HCT116 (cell line): Measurements from ENCODE around the gene MAP4K2. TPM values are rescaled to one million over a fixed set of nuclear protein-coding genes. Genes with fewer than 3 reads are reported as not detected.

Source experiments
- ATAC-seq: fragments of 200-7000 bp; cut with Tn5 transposase; 2 replicates; pipeline ENCODE4 v1.9.1; 2020; ENCODE audit warnings: mild to moderate bottlenecking, moderate library complexity
- BruUV-seq: library from RNA; stranded (reverse); fragments of 400-500 nt; replicated peaks from 2 replicates; lab custom pipeline; 2021; lab: Mats Ljungman, UMichigan
- CTCF ChIA-PET: fragments of 300-600 bp; sonication (Branson Sonifier 250); formaldehyde crosslinking; loops from one replicate; lab custom pipeline; 2021; ENCODE audit warnings: antibody characterized with exemption; lab: Charles Lee
- POLR2A ChIA-PET: fragments of 300-600, 350-600 bp; sonication (Branson Sonifier 250); formaldehyde crosslinking; loops from one replicate; lab custom pipeline; 2021; ENCODE audit warnings: antibody characterized with exemption; lab: Charles Lee
- RAD21 ChIA-PET, 2 experiments: fragments of 300-600 bp; sonication (Branson Sonifier 250); formaldehyde crosslinking; loops; one replicate each; lab custom pipeline; 2023; ENCODE audit warnings: low total read pairs in 2 of 2; ENCODE audit not compliant: uncharacterized antibody in 2 of 2, unreplicated experiment in 2 of 2, low non-redundant PET in 1 of 2; lab: Charles Lee
- DNase-seq: peaks from one replicate; pipeline ENCODE4 v3.0.0-alpha.2; 2010; ENCODE audit warnings: low read depth, low spot score
- H2AFZ ChIP-seq: fragments of 200-600 bp; shearing (Covaris generic), sonication (generic); 2 replicates; pipeline ENCODE4 v1.6.1; 2017; ENCODE audit warnings: low read depth, mixed run types, mixed read lengths, antibody characterized with exemption, low read length; ENCODE audit not compliant: poor library complexity, severe bottlenecking
- H3K27ac ChIP-seq: 2 replicates; pipeline ENCODE4 v1.5.1; 2012; ENCODE audit warnings: low read depth, low read length
- H3K27me3 ChIP-seq: fragments of 200-600 bp; sonication (generic); 2 replicates; pipeline ENCODE4 v1.6.1; 2016; ENCODE audit warnings: mixed run types, low read length, mixed read lengths; ENCODE audit not compliant: insufficient read depth
- H3K36me3 ChIP-seq, 2 experiments: fragments of 200-500 bp in 1 of 2; fragments of 200-600 bp in 1 of 2; sonication (Bioruptor generic) in 1 of 2; sonication (generic) in 1 of 2; 2 replicates each; pipeline versions ENCODE4 v1.5.1 to v1.6.1; 2014 to 2016; ENCODE audit warnings: low read length in 2 of 2, inconsistent platforms in 1 of 2, mixed read lengths in 1 of 2, mixed run types in 1 of 2; ENCODE audit not compliant: insufficient read depth in 2 of 2, control insufficient read depth in 1 of 2
- H3K4me1 ChIP-seq, 2 experiments: fragments of 200-600 bp in 1 of 2; sonication (generic) in 1 of 2; 2 replicates each; pipeline versions ENCODE4 v1.5.1 to v1.6.1; 2012 to 2017; ENCODE audit warnings: low read length in 2 of 2, inconsistent platforms in 1 of 2, mild to moderate bottlenecking in 1 of 2, mixed read lengths in 1 of 2, mixed run types in 1 of 2, moderate library complexity in 1 of 2; ENCODE audit not compliant: insufficient read depth in 2 of 2, control insufficient read depth in 1 of 2
- H3K4me2 ChIP-seq: fragments of 200-600 bp; sonication (generic); 2 replicates; pipeline ENCODE4 v1.6.1; 2017; ENCODE audit warnings: mixed run types, low read length, mixed read lengths
- H3K4me3 ChIP-seq, 2 experiments: fragments of 200-600 bp in 1 of 2; sonication (generic) in 1 of 2; replicated peaks in 1 of 2; 2 replicates each; pipeline ENCODE4 v1.5.1; 2011 to 2016; ENCODE audit warnings: low read length in 2 of 2, control low read depth in 1 of 2, low read depth in 1 of 2, mild to moderate bottlenecking in 1 of 2, mixed read lengths in 1 of 2, mixed run types in 1 of 2
- H3K79me2 ChIP-seq: fragments of 200-600 bp; sonication (generic); 2 replicates; pipeline ENCODE4 v1.6.1; 2017; ENCODE audit warnings: mild to moderate bottlenecking, mixed run types, low read length, moderate library complexity, mixed read lengths; ENCODE audit not compliant: insufficient read depth
- H3K9ac ChIP-seq: fragments of 200-600 bp; sonication (generic); 2 replicates; pipeline ENCODE4 v1.6.1; 2016; ENCODE audit warnings: low read length, mixed read lengths
- H3K9me2 ChIP-seq: fragments of 200-600 bp; sonication (generic), shearing (Covaris generic); 2 replicates; pipeline ENCODE4 v1.6.1; 2017; ENCODE audit warnings: mixed run types, mild to moderate bottlenecking, moderate library complexity; ENCODE audit not compliant: insufficient read depth
- H3K9me3 ChIP-seq, 2 experiments: fragments of 200-500 bp in 1 of 2; fragments of 200-600 bp in 1 of 2; sonication (Bioruptor generic) in 1 of 2; sonication (generic) in 1 of 2; 2 replicates each; pipeline ENCODE4 v1.6.1; 2014 to 2017; ENCODE audit warnings: low read length in 2 of 2, mixed read lengths in 2 of 2, inconsistent platforms in 1 of 2, low read depth in 1 of 2, mild to moderate bottlenecking in 1 of 2, mixed run types in 1 of 2, moderate library complexity in 1 of 2; ENCODE audit not compliant: control insufficient read depth in 1 of 2, insufficient read depth in 1 of 2
- H4K20me1 ChIP-seq: fragments of 200-600 bp; sonication (generic), shearing (Covaris generic); 2 replicates; pipeline ENCODE4 v1.6.1; 2017; ENCODE audit warnings: mixed run types, mild to moderate bottlenecking, moderate library complexity; ENCODE audit not compliant: insufficient read depth
- CBX3 ChIP-seq: IDR thresholded peaks from 2 replicates; pipeline ENCODE4 v1.6.1; 2012; ENCODE audit warnings: low read depth
- CEBPB ChIP-seq: IDR thresholded peaks from 2 replicates; pipeline ENCODE4 v1.6.1; 2012; ENCODE audit warnings: low read depth
- EGR1 ChIP-seq: IDR thresholded peaks from 2 replicates; pipeline ENCODE4 v1.6.1; 2012; ENCODE audit warnings: low read depth
- ELF1 ChIP-seq: IDR thresholded peaks from 2 replicates; pipeline ENCODE4 v1.6.1; 2012; ENCODE audit warnings: low read depth, borderline replicate concordance
- EZH2 ChIP-seq: fragments of 200-600 bp; sonication (generic); IDR thresholded peaks from 2 replicates; pipeline ENCODE4 v1.6.1; 2017; ENCODE audit warnings: antibody characterized with exemption, mixed run types
- EZH2phosphoT487 ChIP-seq: fragments of 200-600 bp; IDR thresholded peaks from 2 replicates; pipeline ENCODE4 v1.6.1; 2018; ENCODE audit warnings: antibody characterized with exemption, borderline replicate concordance
- FOSL1 ChIP-seq: IDR thresholded peaks from 2 replicates; pipeline ENCODE4 v1.6.1; 2012; ENCODE audit warnings: low read depth
- JUND ChIP-seq: IDR thresholded peaks from 2 replicates; pipeline ENCODE4 v1.6.1; 2012
- POLR2A ChIP-seq: IDR thresholded peaks from 2 replicates; pipeline ENCODE4 v1.7.0; 2011; ENCODE audit warnings: borderline replicate concordance; ENCODE audit not compliant: insufficient read depth, insufficient read length; ENCODE audit errors: extremely low read depth
- POLR2AphosphoS5 ChIP-seq: IDR thresholded peaks from 2 replicates; pipeline ENCODE4 v1.6.1; 2011; ENCODE audit warnings: mild to moderate bottlenecking, low read depth, low read length, moderate library complexity
- SRF ChIP-seq: IDR thresholded peaks from 2 replicates; pipeline ENCODE4 v1.6.1; 2012; ENCODE audit warnings: low read depth
- YY1 ChIP-seq: IDR thresholded peaks from 2 replicates; pipeline ENCODE4 v1.6.1; 2011; ENCODE audit warnings: low read length, low read depth, moderate library complexity, mild to moderate bottlenecking; ENCODE audit not compliant: insufficient replicate concordance; ENCODE audit errors: extremely low read depth
- intact Hi-C: fragments of 100-400 bp; cut with micrococcal nuclease; formaldehyde crosslinking; loops from 2 replicates; pipeline ENCODE4 v1.10.0; 2022
- total RNA-seq: library from RNA; stranded (reverse); gene quantifications from one replicate; pipeline ENCODE4 v1.2.1, GENCODE V29; 2021; ENCODE audit not compliant: unreplicated experiment
- TF ChIP-seq, protein P1 (sequence below), 3 experiments: fragments of 200-600 bp in 1 of 3; sonication (generic) in 1 of 3; IDR thresholded peaks in 2 of 3; conservative IDR thresholded peaks in 1 of 3; 2 replicates each; pipeline ENCODE4 v1.5.1; 2012 to 2017; ENCODE audit warnings: low read depth in 2 of 3, low read length in 2 of 3, antibody characterized with exemption in 1 of 3, borderline replicate concordance in 1 of 3, control low read depth in 1 of 3, mild to moderate bottlenecking in 1 of 3, mixed read lengths in 1 of 3, mixed run types in 1 of 3, moderate library complexity in 1 of 3; ENCODE audit not compliant: insufficient read depth in 1 of 3

Gene MAP4K2
- total RNA-seq, 1 experiment from 2014 or later: 44.2 TPM

DNA sequence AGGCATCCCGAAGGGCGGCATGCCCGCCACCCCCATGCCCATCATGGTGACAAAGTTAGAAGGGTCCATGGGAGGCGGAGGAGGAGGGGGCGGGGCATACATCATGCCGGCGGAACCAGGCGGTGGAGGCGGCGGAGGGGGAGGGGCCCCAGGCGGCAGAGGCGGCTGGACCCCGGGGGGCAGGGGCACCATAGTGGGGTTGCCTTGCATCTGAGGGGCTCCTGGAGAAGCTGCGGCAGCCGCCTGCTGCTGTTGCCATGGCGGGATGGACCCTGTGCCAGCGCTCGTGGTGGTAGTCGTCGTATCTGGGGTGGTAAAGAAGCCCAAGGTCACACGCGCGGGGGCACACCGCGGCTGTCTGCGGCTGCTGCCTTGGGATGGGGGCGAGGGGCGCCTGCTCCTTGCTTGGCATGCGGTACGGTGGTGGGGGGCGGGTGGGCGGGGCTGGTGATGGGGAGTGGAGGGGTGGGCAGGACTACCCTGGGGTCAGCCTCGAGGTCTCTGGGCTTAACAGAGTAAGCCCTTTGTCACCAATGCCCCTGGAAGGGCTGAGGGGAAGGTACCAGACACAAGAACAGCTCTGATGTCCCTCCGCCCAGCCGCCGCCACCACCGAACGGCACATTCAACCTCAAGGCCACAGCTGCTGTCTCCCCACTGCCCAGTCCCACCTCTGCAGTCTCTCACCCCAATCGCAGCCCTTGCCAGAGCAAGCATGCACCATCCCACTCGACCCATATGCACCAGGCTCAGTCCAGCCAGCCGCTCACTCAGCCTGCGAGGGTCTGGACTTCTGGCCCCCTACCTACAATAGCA lies 37.0 kb downstream of the MAP4K2 start:
- Histone ChIP-seq H3K9me3 (no peaks in the 10 kb centered on the region), H4K20me1 (peaks cover 31% of the 10 kb centered on the region; the same call in 1 of the 2 replicates), H3K79me2 (peaks cover 63% of the 10 kb centered on the region), H3K27me3 (no peaks in the 10 kb centered on the region), H3K4me2 (no peak overlapping the region), H3K4me3 (no peak overlapping the region), H3K9me2 (no peaks in the 10 kb centered on the region), H3K27ac (no peak overlapping the region), H3K36me3 (peaks cover 71 to 77% of the 10 kb centered on the region in 2 experiments), H2AFZ (no peak overlapping the region), H3K9ac (no peak overlapping the region), H3K4me1 (peaks cover 0 to 5% of the 10 kb centered on the region in 2 experiments; a peak in 1 of 4 replicates)
- POLR2A ChIA-PET: interaction anchor here (1.4 kb wide), 1 partner anchor 13 kb away, joined by 3 read pairs; no protein-coding TSS in a partner anchor
- intact Hi-C loops: no loop called here
- TF ChIP-seq FOSL1 (no peak), POLR2A (no peak), EZH2phosphoT487 (no peak), EZH2 (no peak), ELF1 (no peak), CBX3 (no peak), CEBPB (no peak), YY1 (no peak), POLR2AphosphoS5 (no peak; the same call in 1 of the 2 replicates), EGR1 (no peak), SRF (no peak), JUND (no peak)
- TF ChIP-seq, protein P1, sequence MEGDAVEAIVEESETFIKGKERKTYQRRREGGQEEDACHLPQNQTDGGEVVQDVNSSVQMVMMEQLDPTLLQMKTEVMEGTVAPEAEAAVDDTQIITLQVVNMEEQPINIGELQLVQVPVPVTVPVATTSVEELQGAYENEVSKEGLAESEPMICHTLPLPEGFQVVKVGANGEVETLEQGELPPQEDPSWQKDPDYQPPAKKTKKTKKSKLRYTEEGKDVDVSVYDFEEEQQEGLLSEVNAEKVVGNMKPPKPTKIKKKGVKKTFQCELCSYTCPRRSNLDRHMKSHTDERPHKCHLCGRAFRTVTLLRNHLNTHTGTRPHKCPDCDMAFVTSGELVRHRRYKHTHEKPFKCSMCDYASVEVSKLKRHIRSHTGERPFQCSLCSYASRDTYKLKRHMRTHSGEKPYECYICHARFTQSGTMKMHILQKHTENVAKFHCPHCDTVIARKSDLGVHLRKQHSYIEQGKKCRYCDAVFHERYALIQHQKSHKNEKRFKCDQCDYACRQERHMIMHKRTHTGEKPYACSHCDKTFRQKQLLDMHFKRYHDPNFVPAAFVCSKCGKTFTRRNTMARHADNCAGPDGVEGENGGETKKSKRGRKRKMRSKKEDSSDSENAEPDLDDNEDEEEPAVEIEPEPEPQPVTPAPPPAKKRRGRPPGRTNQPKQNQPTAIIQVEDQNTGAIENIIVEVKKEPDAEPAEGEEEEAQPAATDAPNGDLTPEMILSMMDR (IDR thresholded peaks at IDR 0.05 in 2 of 3, conservative IDR thresholded peaks at IDR 0.05 in 1 of 3; ENCODE audit: borderline replicate concordance in 1 of 3, insufficient read depth in 1 of 3, low read depth in 2 of 3, low read length in 2 of 3): no peak
- RAD21 ChIA-PET: no interaction called here
- DNase-seq: no peak
- no peak for ATAC-seq
- BruUV-seq: no TSS peak
- CTCF ChIA-PET: no interaction called here
